ENCODE results near the gene ATP9A. TPM values are rescaled to one million over a fixed set of nuclear protein-coding genes. Genes with fewer than 3 reads are reported as not detected.

ATP9A gene
- total RNA-seq, 1 experiment from 2014 or later = 31.3 TPM

DNA sequence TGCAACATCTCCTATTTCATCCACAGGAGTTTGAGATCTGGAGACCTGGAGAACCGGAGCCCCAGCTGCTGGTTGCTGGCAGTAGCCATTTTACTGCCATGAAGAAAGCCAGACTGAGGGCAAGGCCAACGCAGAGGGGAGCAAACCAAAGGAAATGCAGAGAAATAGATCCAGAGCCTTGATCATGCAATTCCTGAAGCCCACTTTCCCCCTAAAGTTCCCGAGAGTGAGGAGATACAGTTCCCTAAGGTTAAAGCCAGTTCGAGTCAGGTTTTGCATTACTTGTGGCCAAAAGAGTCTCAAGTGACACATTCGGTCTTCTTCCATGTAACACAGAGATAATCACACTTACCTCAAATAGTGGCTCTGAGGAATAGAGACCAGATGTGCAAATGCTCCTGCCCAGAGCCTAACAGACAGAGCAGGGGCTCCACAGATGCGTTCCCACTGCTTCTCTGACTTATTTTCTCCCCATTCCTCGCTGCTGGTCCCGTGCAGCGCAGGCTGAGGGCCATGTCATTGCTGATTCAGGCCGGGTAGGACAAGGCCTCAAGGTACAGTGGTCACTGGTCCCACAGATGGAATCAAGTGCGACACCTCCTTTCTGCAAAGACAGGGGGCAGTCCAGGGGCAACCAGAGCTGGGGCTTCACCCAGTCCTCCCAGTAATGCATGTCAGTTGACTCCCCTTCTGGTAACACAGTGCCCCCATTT is 190.6 kb downstream of the ATP9A start:
- TF ChIP-seq CTCF (conservative IDR thresholded peaks at IDR 0.05; ENCODE audit: low read depth, low read length) (no peak), EZH2 (IDR thresholded peaks at IDR 0.05; ENCODE audit: low read length, unreplicated experiment) (no peak), EZH2phosphoT487 (IDR thresholded peaks at IDR 0.05; ENCODE audit: borderline replicate concordance, low read length) (no peak)
- no peak overlapping the region for H3K27ac ChIP-seq (ENCODE audit: low read length)
- no peaks in the 10 kb centered on the region for H3K36me3 ChIP-seq (ENCODE audit: low read depth, low read length)
- no peak overlapping the region for H3K4me3 ChIP-seq (ENCODE audit: low read length)
- CTCF ChIA-PET = no interaction called here
- H3K79me2 ChIP-seq (ENCODE audit: low read length) = no peaks in the 10 kb centered on the region
- no peak for DNase-seq
- peaks cover 10% of the 10 kb centered on the region for H3K4me1 ChIP-seq (ENCODE audit: insufficient read depth, low read length)
- no peaks in the 10 kb centered on the region for H3K27me3 ChIP-seq (ENCODE audit: low read length)
- no peaks in the 10 kb centered on the region for H3K9me3 ChIP-seq (ENCODE audit: low read length)
- intact Hi-C loops (cut with micrococcal nuclease) = no loop called here
- no peak overlapping the region for H3K9ac ChIP-seq (ENCODE audit: low read length)
- no peak overlapping the region for H3K4me2 ChIP-seq (ENCODE audit: low read length)
- no peaks in the 10 kb centered on the region for H3K9me2 ChIP-seq (replicated peaks; ENCODE audit: low read length)
- POLR2A ChIA-PET (ENCODE audit: unreplicated experiment) = no interaction called here
- ATAC-seq = no peak
- no TSS peak for BruUV-seq (replicated peaks)
- H2AFZ ChIP-seq (ENCODE audit: low read length) = no peak overlapping the region
- no peaks in the 10 kb centered on the region for H4K20me1 ChIP-seq (ENCODE audit: low read length)
- H3F3A ChIP-seq (ENCODE audit: low read length, unreplicated experiment) = no peaks in the 10 kb centered on the region

DNA sequence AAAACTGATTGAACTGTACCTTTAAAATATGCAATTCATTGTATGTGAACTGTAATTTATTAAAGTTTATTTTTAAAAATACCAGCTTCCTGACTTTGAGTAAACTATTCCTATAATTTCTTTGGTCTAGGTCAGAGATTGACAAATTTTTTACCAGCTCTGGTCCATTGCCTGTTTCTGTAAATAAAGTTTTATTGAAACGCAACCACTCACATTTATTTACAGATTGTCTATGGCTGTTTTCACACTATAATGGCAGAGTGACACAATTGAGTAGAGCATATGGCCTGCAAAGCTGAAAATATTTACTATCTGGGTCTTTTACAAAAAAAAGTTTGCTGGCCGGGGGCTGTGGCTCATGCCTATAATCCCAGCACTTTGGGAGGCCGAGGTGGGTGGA is 192.7 kb downstream of the ATP9A start:
- intact Hi-C loops (cut with micrococcal nuclease) = no loop called here
- H3K9ac ChIP-seq (ENCODE audit: low read length) = no peak overlapping the region
- CTCF ChIA-PET = no interaction called here

More for the DNA sequence above, 192.7 kb downstream of the ATP9A start:
- peaks cover 10% of the 10 kb centered on the region for H3K4me1 ChIP-seq (ENCODE audit: insufficient read depth, low read length)
- BruUV-seq (replicated peaks) = no TSS peak
- no peaks in the 10 kb centered on the region for H3K9me2 ChIP-seq (replicated peaks; ENCODE audit: low read length)
- no peak for DNase-seq
- ATAC-seq = no peak
- no peak overlapping the region for H2AFZ ChIP-seq (ENCODE audit: low read length)
- no peaks in the 10 kb centered on the region for H3K27me3 ChIP-seq (ENCODE audit: low read length)
- POLR2A ChIA-PET (ENCODE audit: unreplicated experiment) = no interaction called here
- TF ChIP-seq EZH2 (IDR thresholded peaks at IDR 0.05; ENCODE audit: low read length, unreplicated experiment) = no peak
- TF ChIP-seq EZH2phosphoT487 (IDR thresholded peaks at IDR 0.05; ENCODE audit: borderline replicate concordance, low read length) = no peak
- TF ChIP-seq CTCF (conservative IDR thresholded peaks at IDR 0.05; ENCODE audit: low read depth, low read length) = no peak
- no peaks in the 10 kb centered on the region for H3K79me2 ChIP-seq (ENCODE audit: low read length)
- no peaks in the 10 kb centered on the region for H3K9me3 ChIP-seq (ENCODE audit: low read length)
- no peaks in the 10 kb centered on the region for H3F3A ChIP-seq (ENCODE audit: low read length, unreplicated experiment)
- H3K4me3 ChIP-seq (ENCODE audit: low read length) = no peak overlapping the region
- no peak overlapping the region for H3K27ac ChIP-seq (ENCODE audit: low read length)
- H3K4me2 ChIP-seq (ENCODE audit: low read length) = no peak overlapping the region
- H3K36me3 ChIP-seq (ENCODE audit: low read depth, low read length) = no peaks in the 10 kb centered on the region
- H4K20me1 ChIP-seq (ENCODE audit: low read length) = no peaks in the 10 kb centered on the region

Measured in PC-3 (cell line).